GM23338 (cell line): Measurements from ENCODE around the gene GLYATL2. TPM values are rescaled to one million over a fixed set of nuclear protein-coding genes. Genes with fewer than 3 reads are reported as not detected.

ENCODE experiments used
- ATAC-seq: fragments of 200-7000 bp; cut with Tn5 transposase; 3 replicates; pipeline ENCODE4 v1.9.1; 2020
- DNase-seq: peaks from one replicate; pipeline ENCODE4 v3.0.0-alpha.2; 2015; ENCODE audit warnings: low spot score
- H2AFZ ChIP-seq: fragments of 200-600 bp; sonication (generic); 2 replicates; pipeline ENCODE4 v1.8.0; 2016; ENCODE audit warnings: antibody characterized with exemption, mild to moderate bottlenecking, moderate library complexity
- H3F3A ChIP-seq: fragments of 200-600 bp; sonication (generic); replicated peaks from 2 replicates; pipeline ENCODE4 v1.8.0; 2017; ENCODE audit warnings: antibody characterized with exemption, mixed run types, low read depth
- H3K27ac ChIP-seq: fragments of 200-600 bp; sonication (generic); 2 replicates; pipeline ENCODE4 v1.6.1; 2016; ENCODE audit warnings: low read depth
- H3K27me3 ChIP-seq: fragments of 200-600 bp; sonication (generic); 2 replicates; pipeline ENCODE4 v1.8.0; 2016; ENCODE audit warnings: mild to moderate bottlenecking, mixed run types, moderate library complexity; ENCODE audit not compliant: insufficient read depth
- H3K36me3 ChIP-seq: fragments of 200-600 bp; sonication (generic); 2 replicates; pipeline ENCODE4 v1.8.0; 2016; ENCODE audit warnings: mild to moderate bottlenecking; ENCODE audit not compliant: insufficient read depth
- H3K4me1 ChIP-seq: fragments of 200-600 bp; sonication (generic); 2 replicates; pipeline ENCODE4 v1.8.0; 2016; ENCODE audit warnings: mild to moderate bottlenecking, moderate library complexity; ENCODE audit not compliant: insufficient read depth
- H3K4me2 ChIP-seq: fragments of 200-600 bp; sonication (generic); 2 replicates; pipeline ENCODE4 v1.7.1; 2017; ENCODE audit warnings: mixed run types
- H3K4me3 ChIP-seq: fragments of 200-600 bp; sonication (generic); 2 replicates; pipeline ENCODE4 v1.6.1; 2016; ENCODE audit warnings: mixed run types
- H3K79me2 ChIP-seq: fragments of 200-600 bp; sonication (generic); replicated peaks from 2 replicates; pipeline ENCODE4 v1.8.0; 2017; ENCODE audit warnings: mild to moderate bottlenecking; ENCODE audit not compliant: insufficient read depth
- H3K9me2 ChIP-seq: fragments of 200-600 bp; sonication (generic); 2 replicates; pipeline ENCODE4 v1.8.0; 2017; ENCODE audit not compliant: insufficient read depth
- H4K20me1 ChIP-seq: fragments of 200-600 bp; sonication (generic); replicated peaks from 2 replicates; pipeline ENCODE4 v1.8.0; 2017; ENCODE audit warnings: mild to moderate bottlenecking; ENCODE audit not compliant: insufficient read depth
- H3K27ac Mint-ChIP-seq: 2 replicates; pipeline ENCODE4 v1.8.0; 2020; ENCODE audit warnings: inconsistent platforms, mild to moderate bottlenecking, moderate library complexity, mixed read lengths
- H3K27me3 Mint-ChIP-seq: 3 replicates; pipeline ENCODE4 v1.8.0; 2022; ENCODE audit warnings: low read depth, mild to moderate bottlenecking, moderate library complexity, mixed read lengths, inconsistent platforms; ENCODE audit not compliant: insufficient read depth, poor library complexity
- H3K36me3 Mint-ChIP-seq: 3 replicates; pipeline ENCODE4 v1.8.0; 2021; ENCODE audit warnings: low read depth, mild to moderate bottlenecking, inconsistent platforms, moderate library complexity, mixed read lengths
- H3K4me1 Mint-ChIP-seq: 3 replicates; pipeline ENCODE4 v1.8.0; 2020; ENCODE audit warnings: mild to moderate bottlenecking, inconsistent platforms, mixed read lengths
- H3K4me3 Mint-ChIP-seq: 3 replicates; pipeline ENCODE4 v1.8.0; 2021; ENCODE audit warnings: moderate library complexity, mild to moderate bottlenecking, inconsistent platforms, mixed read lengths
- H3K9me3 Mint-ChIP-seq: 3 replicates; pipeline ENCODE4 v1.8.0; 2020; ENCODE audit warnings: moderate library complexity, mild to moderate bottlenecking, inconsistent platforms, mixed read lengths
- CREB1 ChIP-seq: fragments of 250-450 bp; sonication (Bioruptor Pico); IDR thresholded peaks from 2 replicates; pipeline ENCODE4 v1.5.0; 2020; ENCODE audit warnings: low read depth, mild to moderate bottlenecking, moderate library complexity
- CTCF ChIP-seq, 2 experiments: fragments of 200-600 bp in 1 of 2; sonication (generic) in 1 of 2; conservative IDR thresholded peaks; 2 replicates each; pipeline versions ENCODE4 v1.5.1 to v1.6.1; 2016 to 2017; ENCODE audit warnings: antibody characterized with exemption in 2 of 2, low read depth in 2 of 2, mild to moderate bottlenecking in 2 of 2, moderate library complexity in 1 of 2
- ETS1 ChIP-seq: IDR thresholded peaks from 2 replicates; pipeline ENCODE4 v1.6.1; 2016; ENCODE audit warnings: antibody characterized with exemption
- EZH2 ChIP-seq: fragments of 200-600 bp; sonication (generic); IDR thresholded peaks from one replicate; pipeline ENCODE4 v1.8.0; 2017; ENCODE audit warnings: antibody characterized with exemption, mild to moderate bottlenecking, low read depth; ENCODE audit not compliant: unreplicated experiment
- EZH2phosphoT487 ChIP-seq: fragments of 200-600 bp; sonication (generic); IDR thresholded peaks from one replicate; pipeline ENCODE4 v1.8.1; 2018; ENCODE audit warnings: antibody characterized with exemption; ENCODE audit not compliant: unreplicated experiment
- JUNB ChIP-seq: IDR thresholded peaks from one replicate; pipeline ENCODE4 v1.6.1; 2016; ENCODE audit warnings: antibody characterized with exemption; ENCODE audit not compliant: unreplicated experiment
- REST ChIP-seq: IDR thresholded peaks from one replicate; pipeline ENCODE4 v1.6.1; 2018; ENCODE audit warnings: antibody characterized with exemption; ENCODE audit not compliant: unreplicated experiment
- STAT1 ChIP-seq: IDR thresholded peaks from one replicate; pipeline ENCODE4 v1.6.1; 2016; ENCODE audit warnings: antibody characterized with exemption; ENCODE audit not compliant: unreplicated experiment
- ZNF114 ChIP-seq: fragments of 250-450 bp; sonication (Bioruptor Pico); IDR thresholded peaks from 2 replicates; pipeline ENCODE4 v1.5.0; 2020; ENCODE audit warnings: mild to moderate bottlenecking, moderate library complexity
- ZNF331 ChIP-seq: fragments of 250-450 bp; sonication (Bioruptor Pico); IDR thresholded peaks from 2 replicates; pipeline ENCODE4 v1.5.0; 2020; ENCODE audit warnings: low read depth, mild to moderate bottlenecking, moderate library complexity
- ZNF462 ChIP-seq: fragments of 250-450 bp; sonication (Bioruptor Pico); IDR thresholded peaks from 2 replicates; pipeline ENCODE4 v1.5.0; 2020; ENCODE audit warnings: mild to moderate bottlenecking, moderate library complexity
- polyA plus RNA-seq: library from polyadenylated mRNA; unstranded; fragments of >200 nt; fragmentation: Nextera tagmentation; extraction: Ambion mirVana; gene quantifications from 2 replicates; pipeline ENCODE4 v1.2.1, GENCODE V29; 2016
- total RNA-seq: library from RNA; depleted of rRNA; stranded (reverse); fragments of >200 nt; shearing (Covaris generic); gene quantifications from 2 replicates; pipeline ENCODE4 v1.2.3, GENCODE V29; 2014

Gene GLYATL2
- total and polyA plus RNA-seq, 2 experiments from 2014 or later: 0.63 to 0.76 TPM

- no peak for TF ChIP-seq CTCF (conservative IDR thresholded peaks at IDR 0.05; ENCODE audit: low read depth in 2 of 2)
- no peak for TF ChIP-seq EZH2phosphoT487
- TF ChIP-seq JUNB: no peak
- TF ChIP-seq ZNF331 (CRISPR knock-in tag): no peak
- no peak for TF ChIP-seq ZNF114
- TF ChIP-seq STAT1: no peak
- TF ChIP-seq CREB1 (CRISPR knock-in tag): no peak
- TF ChIP-seq EZH2: no peak
- TF ChIP-seq ETS1: no peak
Observed at GRCh38 chr11:58866788-58867187, 22.3 kb upstream of the GLYATL2 start (continued).

GRCh38 chr11:58864335-58864734 lies 19.8 kb upstream of the GLYATL2 start:
- H3K27ac Mint-ChIP-seq: no peak overlapping the region
- no peak overlapping the region for H3K27ac ChIP-seq
- H3K79me2 ChIP-seq: no peaks in the 10 kb centered on the region
- H4K20me1 ChIP-seq: no peaks in the 10 kb centered on the region
- ATAC-seq (no peak), DNase-seq (no peak)
- no peaks in the 10 kb centered on the region for H3K9me2 ChIP-seq
- H3K4me1 Mint-ChIP-seq: no peaks in the 10 kb centered on the region
- H3K36me3 Mint-ChIP-seq: peaks cover 23% of the 10 kb centered on the region
- H3K27me3 ChIP-seq: no peaks in the 10 kb centered on the region
- H3K4me1 ChIP-seq: no peaks in the 10 kb centered on the region
- no peak overlapping the region for H3K4me2 ChIP-seq
- no peaks in the 10 kb centered on the region for H3K27me3 Mint-ChIP-seq
- no peak overlapping the region for H2AFZ ChIP-seq
- H3K4me3 ChIP-seq: no peak overlapping the region
- H3F3A ChIP-seq: no peaks in the 10 kb centered on the region
- TF ChIP-seq ZNF462 (no peak), EZH2 (no peak), REST (no peak), ZNF114 (no peak), EZH2phosphoT487 (no peak), CREB1 (CRISPR knock-in tag) (no peak)
- no peak overlapping the region for H3K4me3 Mint-ChIP-seq
- H3K9me3 Mint-ChIP-seq: peaks cover 91% of the 10 kb centered on the region
- H3K36me3 ChIP-seq: no peaks in the 10 kb centered on the region
